ENCODE data around the gene HES4. TPM values are rescaled to one million over a fixed set of nuclear protein-coding genes. Genes with fewer than 3 reads are reported as not detected.

HES4 gene
- total and polyA plus RNA-seq, 2 of the 13 experiments (the other 11 are each of a cell fraction or from before 2014, with no cell fraction given), result 8.8 to 10.6 TPM

DNA sequence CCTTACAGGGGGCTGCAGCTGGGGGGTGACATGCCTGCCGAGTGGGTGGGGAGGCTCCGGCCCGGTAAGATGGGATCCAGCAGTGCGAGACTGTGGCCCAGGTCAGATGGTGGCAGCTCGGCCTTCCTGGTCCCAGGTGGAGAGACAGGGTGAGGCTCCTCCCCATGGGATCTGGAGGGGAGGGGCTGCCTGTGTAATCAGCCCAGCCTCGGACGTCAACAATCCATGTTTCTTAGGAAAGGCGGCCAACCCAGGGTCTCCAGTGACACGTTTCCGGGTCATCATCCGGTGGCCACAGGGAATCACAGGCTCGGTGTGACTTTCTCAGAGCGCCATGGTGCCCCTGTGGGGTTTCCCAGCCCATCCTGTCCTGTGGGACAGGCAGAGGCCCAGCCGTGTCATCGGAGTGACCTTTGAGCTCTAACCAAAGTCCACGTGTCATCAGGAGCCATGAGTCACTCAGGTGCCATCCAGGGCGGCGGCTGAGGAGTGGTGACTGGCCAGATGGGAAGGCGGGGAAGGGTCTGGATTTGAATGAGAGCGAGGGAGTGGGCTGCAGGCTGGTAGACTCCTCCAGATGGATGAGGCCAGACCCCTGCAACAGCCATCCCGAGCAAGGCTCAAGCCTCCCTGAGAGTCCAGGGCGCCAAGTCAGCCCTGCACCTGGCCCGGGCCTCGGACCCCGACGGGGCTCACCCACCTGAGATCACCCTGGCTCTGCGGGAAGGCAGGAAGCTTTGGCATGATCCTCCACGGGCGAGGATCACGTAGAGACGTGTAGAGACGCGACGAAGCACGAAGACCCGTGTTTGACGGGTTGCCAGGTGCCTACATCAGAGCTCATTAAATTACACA is 6.6 kb upstream of the HES4 start (continued):
- TF ChIP-seq, protein P1, sequence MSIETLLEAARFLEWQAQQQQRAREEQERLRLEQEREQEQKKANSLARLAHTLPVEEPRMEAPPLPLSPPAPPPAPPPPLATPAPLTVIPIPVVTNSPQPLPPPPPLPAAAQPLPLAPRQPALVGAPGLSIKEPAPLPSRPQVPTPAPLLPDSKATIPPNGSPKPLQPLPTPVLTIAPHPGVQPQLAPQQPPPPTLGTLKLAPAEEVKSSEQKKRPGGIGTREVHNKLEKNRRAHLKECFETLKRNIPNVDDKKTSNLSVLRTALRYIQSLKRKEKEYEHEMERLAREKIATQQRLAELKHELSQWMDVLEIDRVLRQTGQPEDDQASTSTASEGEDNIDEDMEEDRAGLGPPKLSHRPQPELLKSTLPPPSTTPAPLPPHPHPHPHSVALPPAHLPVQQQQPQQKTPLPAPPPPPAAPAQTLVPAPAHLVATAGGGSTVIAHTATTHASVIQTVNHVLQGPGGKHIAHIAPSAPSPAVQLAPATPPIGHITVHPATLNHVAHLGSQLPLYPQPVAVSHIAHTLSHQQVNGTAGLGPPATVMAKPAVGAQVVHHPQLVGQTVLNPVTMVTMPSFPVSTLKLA (IDR thresholded peaks at IDR 0.05), result peak; percentile 84
- TF ChIP-seq ZNF496 (CRISPR knock-in tag; IDR thresholded peaks at IDR 0.05; ENCODE audit: insufficient replicate concordance), result no peak
- TF ChIP-seq IRF2 (CRISPR knock-in tag; IDR thresholded peaks at IDR 0.05), result peak; percentile 97
- TF ChIP-seq HOXA9 (CRISPR knock-in tag; IDR thresholded peaks at IDR 0.05; ENCODE audit: borderline replicate concordance), result no peak
- no peak for TF ChIP-seq PTBP1 (IDR thresholded peaks at IDR 0.05; ENCODE audit: low read depth, low read length, poor library complexity, severe bottlenecking)
- TF ChIP-seq HDAC1 (CRISPR knock-in tag; IDR thresholded peaks at IDR 0.05), result peak; percentile 95
- TF ChIP-seq ETV6 (CRISPR knock-in tag; conservative IDR thresholded peaks at IDR 0.05), result 0 out of 2 replicates have a peak, but pooled peaks have one; percentile 33
- no peak for TF ChIP-seq ARID2 (CRISPR knock-in tag; IDR thresholded peaks at IDR 0.05; ENCODE audit: borderline replicate concordance)
- TF ChIP-seq KLF11 (CRISPR knock-in tag; IDR thresholded peaks at IDR 0.05), result peak; percentile 23; the same call in 1 of the 2 replicates
- no peak for TF ChIP-seq ZNF570 (CRISPR knock-in tag; IDR thresholded peaks at IDR 0.05; ENCODE audit: borderline replicate concordance)
- peak; percentile 74 for TF ChIP-seq BRD4 (CRISPR knock-in tag; IDR thresholded peaks at IDR 0.05)
- TF ChIP-seq ZNF839 (CRISPR knock-in tag; IDR thresholded peaks at IDR 0.05; ENCODE audit: borderline replicate concordance), result peak; percentile 25; the same call in 1 of the 2 replicates
- TF ChIP-seq HNRNPUL1 (IDR thresholded peaks at IDR 0.05; ENCODE audit: low read depth, low read length), result no peak
- peak; percentile 73 for TF ChIP-seq TBL1XR1 (IDR thresholded peaks at IDR 0.05; ENCODE audit: borderline replicate concordance, low read length, partially characterized antibody)
- TF ChIP-seq ZSCAN30 (CRISPR knock-in tag; IDR thresholded peaks at IDR 0.05), result 0 out of 2 replicates have a peak, but pooled peaks have one; percentile 55
- no peak for TF ChIP-seq ZNF20 (CRISPR knock-in tag; IDR thresholded peaks at IDR 0.05)
- TF ChIP-seq NFATC3 (CRISPR knock-in tag; IDR thresholded peaks at IDR 0.05), result no peak
- TF ChIP-seq ONECUT2 (CRISPR knock-in tag; IDR thresholded peaks at IDR 0.05), result 0 out of 2 replicates have a peak, but pooled peaks have one; percentile 37
- no peak for TF ChIP-seq MAFK (conservative IDR thresholded peaks at IDR 0.05 in 1 of 2, IDR thresholded peaks at IDR 0.05 in 1 of 2; ENCODE audit: low read length in 2 of 2)
- TF ChIP-seq, protein P2, sequence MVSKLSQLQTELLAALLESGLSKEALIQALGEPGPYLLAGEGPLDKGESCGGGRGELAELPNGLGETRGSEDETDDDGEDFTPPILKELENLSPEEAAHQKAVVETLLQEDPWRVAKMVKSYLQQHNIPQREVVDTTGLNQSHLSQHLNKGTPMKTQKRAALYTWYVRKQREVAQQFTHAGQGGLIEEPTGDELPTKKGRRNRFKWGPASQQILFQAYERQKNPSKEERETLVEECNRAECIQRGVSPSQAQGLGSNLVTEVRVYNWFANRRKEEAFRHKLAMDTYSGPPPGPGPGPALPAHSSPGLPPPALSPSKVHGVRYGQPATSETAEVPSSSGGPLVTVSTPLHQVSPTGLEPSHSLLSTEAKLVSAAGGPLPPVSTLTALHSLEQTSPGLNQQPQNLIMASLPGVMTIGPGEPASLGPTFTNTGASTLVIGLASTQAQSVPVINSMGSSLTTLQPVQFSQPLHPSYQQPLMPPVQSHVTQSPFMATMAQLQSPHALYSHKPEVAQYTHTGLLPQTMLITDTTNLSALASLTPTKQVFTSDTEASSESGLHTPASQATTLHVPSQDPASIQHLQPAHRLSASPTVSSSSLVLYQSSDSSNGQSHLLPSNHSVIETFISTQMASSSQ (IDR thresholded peaks at IDR 0.05; ENCODE audit: low read depth), result peak; percentile 10; the same call in 1 of the 2 replicates
- TF ChIP-seq, protein P2 (CRISPR knock-in tag; IDR thresholded peaks at IDR 0.05; ENCODE audit: borderline replicate concordance), result peak; percentile 80; the same call in 1 of the 2 replicates
- TF ChIP-seq ZNF274 (CRISPR knock-in tag; IDR thresholded peaks at IDR 0.05), result no peak; the same call in 1 of the 2 replicates
- TF ChIP-seq TBX2 (CRISPR knock-in tag; IDR thresholded peaks at IDR 0.05; ENCODE audit: borderline replicate concordance), result peak; percentile 88
- TF ChIP-seq ZNF3 (CRISPR knock-in tag; IDR thresholded peaks at IDR 0.05), result no peak
- no peak for TF ChIP-seq PCBP2 (optimal IDR thresholded peaks at IDR 0.05; ENCODE audit: low read depth, low read length, poor library complexity, severe bottlenecking)

Data from HepG2 (cell line).